H9 (cell line): Measurements from ENCODE around the gene CD4. TPM values are rescaled to one million over a fixed set of nuclear protein-coding genes. Genes with fewer than 3 reads are reported as not detected.

Experiments
- DNase-seq: peaks from one replicate; pipeline ENCODE4 v3.0.0-alpha.2; 2017
- H2AFZ ChIP-seq: one replicate; pipeline ENCODE4 v1.6.1; 2013; ENCODE audit warnings: mild to moderate bottlenecking, low read length, control low read depth, moderate library complexity
- H2AK5ac ChIP-seq: 2 replicates; pipeline ENCODE4 v1.6.1; 2013; ENCODE audit warnings: low read length, control low read depth, mixed read lengths; ENCODE audit not compliant: insufficient read length
- H2BK120ac ChIP-seq: one replicate; pipeline ENCODE4 v1.6.1; 2013; ENCODE audit warnings: low read depth, mild to moderate bottlenecking, low read length, control low read depth, inconsistent platforms; ENCODE audit not compliant: poor library complexity, severe bottlenecking
- H2BK12ac ChIP-seq: 2 replicates; pipeline ENCODE4 v1.6.1; 2013; ENCODE audit warnings: low read length, control low read depth, mixed read lengths, low read depth; ENCODE audit not compliant: insufficient read length
- H2BK15ac ChIP-seq: 2 replicates; pipeline ENCODE4 v1.6.1; 2013; ENCODE audit warnings: low read depth, low read length, control low read depth
- H2BK20ac ChIP-seq: one replicate; pipeline ENCODE4 v1.6.1; 2013; ENCODE audit warnings: low read depth, mild to moderate bottlenecking, low read length, control low read depth, inconsistent platforms; ENCODE audit not compliant: poor library complexity, severe bottlenecking
- H2BK5ac ChIP-seq: 2 replicates; pipeline ENCODE4 v1.6.1; 2013; ENCODE audit warnings: low read length, control low read depth, mixed read lengths; ENCODE audit not compliant: insufficient read length
- H3K14ac ChIP-seq: 2 replicates; pipeline ENCODE4 v1.6.1; 2013; ENCODE audit warnings: low read length, control low read depth; ENCODE audit not compliant: insufficient read depth
- H3K18ac ChIP-seq: 2 replicates; pipeline ENCODE4 v1.6.1; 2013; ENCODE audit warnings: low read depth, mild to moderate bottlenecking, mixed read lengths, low read length, control low read depth; ENCODE audit not compliant: insufficient read length
- H3K23ac ChIP-seq: 2 replicates; pipeline ENCODE4 v1.6.1; 2013; ENCODE audit warnings: low read length, control low read depth, mixed read lengths, low read depth; ENCODE audit not compliant: insufficient read length
- H3K23me2 ChIP-seq: 2 replicates; pipeline ENCODE4 v1.6.1; 2013; ENCODE audit warnings: low read depth, mild to moderate bottlenecking, mixed read lengths, low read length, control low read depth; ENCODE audit not compliant: insufficient read length, poor library complexity, severe bottlenecking
- H3K27ac ChIP-seq: 2 replicates; pipeline ENCODE4 v1.5.1; 2013; ENCODE audit warnings: low read length, control low read depth, mixed read lengths, low read depth; ENCODE audit not compliant: insufficient read length
- H3K27me3 ChIP-seq: 2 replicates; pipeline ENCODE4 v1.6.1; 2013; ENCODE audit warnings: low read length, control low read depth, inconsistent platforms; ENCODE audit not compliant: insufficient read depth
- H3K4ac ChIP-seq: 2 replicates; pipeline ENCODE4 v1.6.1; 2013; ENCODE audit warnings: low read depth, mild to moderate bottlenecking, control low read depth, inconsistent platforms, low read length, moderate library complexity
- H3K4me1 ChIP-seq: 2 replicates; pipeline ENCODE4 v1.6.1; 2013; ENCODE audit warnings: low read length, control low read depth, inconsistent platforms; ENCODE audit not compliant: insufficient read depth
- H3K4me2 ChIP-seq: 2 replicates; pipeline ENCODE4 v1.6.1; 2013; ENCODE audit warnings: low read length, control low read depth, mixed read lengths; ENCODE audit not compliant: insufficient read length, insufficient read depth
- H3K56ac ChIP-seq: 2 replicates; pipeline ENCODE4 v1.6.1; 2013; ENCODE audit warnings: low read depth, mild to moderate bottlenecking, mixed read lengths, low read length, control low read depth; ENCODE audit not compliant: insufficient read length
- H3K79me1 ChIP-seq: 2 replicates; pipeline ENCODE4 v1.6.1; 2013; ENCODE audit warnings: low read depth, mild to moderate bottlenecking, moderate library complexity, low read length, control low read depth, inconsistent platforms; ENCODE audit not compliant: insufficient read depth, poor library complexity, severe bottlenecking
- H3K79me2 ChIP-seq: 2 replicates; pipeline ENCODE4 v1.6.1; 2013; ENCODE audit warnings: low read length, control low read depth, inconsistent platforms; ENCODE audit not compliant: insufficient read depth
- H3K9ac ChIP-seq: 2 replicates; pipeline ENCODE4 v1.6.1; 2013; ENCODE audit warnings: low read length, control low read depth, mixed read lengths; ENCODE audit not compliant: insufficient read length; ENCODE audit errors: extremely low read depth
- H3K9me3 ChIP-seq: one replicate; pipeline ENCODE4 v1.6.1; 2013; ENCODE audit warnings: low read depth, low read length, inconsistent platforms; ENCODE audit not compliant: control insufficient read depth
- H3T11ph ChIP-seq: one replicate; pipeline ENCODE4 v1.6.1; 2013; ENCODE audit warnings: mild to moderate bottlenecking, low read length, control low read depth, inconsistent platforms
- H4K20me1 ChIP-seq: one replicate; pipeline ENCODE4 v1.6.1; 2013; ENCODE audit not compliant: control insufficient read depth, insufficient read length, insufficient read depth
- H4K5ac ChIP-seq: 2 replicates; pipeline ENCODE4 v1.6.1; 2013; ENCODE audit warnings: low read depth, mild to moderate bottlenecking, mixed read lengths, low read length, control low read depth; ENCODE audit not compliant: insufficient read length
- H4K8ac ChIP-seq: replicated peaks from 2 replicates; pipeline ENCODE4 v1.6.1; 2013; ENCODE audit warnings: low read length, control low read depth, mixed read lengths, low read depth; ENCODE audit not compliant: insufficient read length
- H4K91ac ChIP-seq: 2 replicates; pipeline ENCODE4 v1.6.1; 2013; ENCODE audit warnings: low read depth, mild to moderate bottlenecking, moderate library complexity, mixed read lengths, low read length, control low read depth; ENCODE audit not compliant: insufficient read length
- H3K27ac Mint-ChIP-seq, 3 experiments: 2 replicates in 2 of 3; 3 replicates in 1 of 3; pipeline ENCODE4 v1.8.0; 2020 to 2021; ENCODE audit warnings: mixed read lengths in 3 of 3, mild to moderate bottlenecking in 1 of 3, moderate library complexity in 1 of 3
- H3K27me3 Mint-ChIP-seq: 2 replicates; pipeline ENCODE4 v1.8.0; 2021; ENCODE audit warnings: low read depth, mild to moderate bottlenecking, moderate library complexity, mixed read lengths
- H3K36me3 Mint-ChIP-seq, 3 experiments: 2 replicates in 2 of 3; 3 replicates in 1 of 3; pipeline ENCODE4 v1.8.0; 2020 to 2021; ENCODE audit warnings: low read depth in 3 of 3, mixed read lengths in 3 of 3; ENCODE audit not compliant: insufficient read depth in 1 of 3
- H3K4me1 Mint-ChIP-seq, 2 experiments: 2 replicates each; pipeline ENCODE4 v1.8.0; 2020; ENCODE audit warnings: mixed read lengths in 2 of 2
- H3K4me3 Mint-ChIP-seq, 2 experiments: 2 replicates in 1 of 2; 3 replicates in 1 of 2; pipeline ENCODE4 v1.8.0; 2020 to 2021; ENCODE audit warnings: mild to moderate bottlenecking in 2 of 2, mixed read lengths in 2 of 2, moderate library complexity in 1 of 2
- H3K9me3 Mint-ChIP-seq, 2 experiments: 2 replicates in 1 of 2; 3 replicates in 1 of 2; pipeline ENCODE4 v1.8.0; 2020; ENCODE audit warnings: mild to moderate bottlenecking in 2 of 2, mixed read lengths in 2 of 2, moderate library complexity in 1 of 2
- CTCF ChIP-seq: fragments of 200-600 bp; sonication (generic); conservative IDR thresholded peaks from 3 replicates; pipeline ENCODE4 v1.8.0; 2021; ENCODE audit warnings: antibody characterized with exemption, mild to moderate bottlenecking
- WGBS: extraction: QIAGEN DNeasy Blood & Tissue Kit; methylation state at CpG from one replicate; pipeline ENCODE4 v1.1.7; 2013; ENCODE audit warnings: missing lambda C conversion rate, low lambda C conversion rate, mixed read lengths; ENCODE audit not compliant: insufficient read length; ENCODE audit errors: extremely low coverage; 5-methylcytosine and 5-hydroxymethylcytosine counted together
- total RNA-seq: library from RNA; stranded (reverse); gene quantifications from 2 replicates; pipeline ENCODE4 v1.2.1, GENCODE V29; 2021

Gene CD4
- total RNA-seq, 1 experiment from 2014 or later: 1.1 TPM

GRCh38 chr12:6769666-6770065 lies 19.7 kb upstream of the CD4 start:
- Histone ChIP-seq H3K4ac (no peak overlapping the region), H3K4me1 (peaks cover 10% of the 10 kb centered on the region), H4K5ac (no peak overlapping the region), H3K56ac (no peak overlapping the region), H2BK20ac (no peak overlapping the region), H2AK5ac (no peak overlapping the region), H3K18ac (no peak overlapping the region), H3K9ac (no peak overlapping the region), H3K23me2 (peaks cover 33% of the 10 kb centered on the region), H2BK120ac (no peak overlapping the region), H3K79me2 (peaks cover 11% of the 10 kb centered on the region; the same call in 1 of the 2 replicates), H3K4me2 (no peak overlapping the region), H4K91ac (no peak overlapping the region), H3T11ph (no peak overlapping the region), H3K23ac (no peak overlapping the region), H3K27me3 (peaks cover 3% of the 10 kb centered on the region; the same call in 1 of the 2 replicates), H2BK15ac (no peak overlapping the region), H2BK5ac (no peak overlapping the region), H4K20me1 (no peaks in the 10 kb centered on the region), H3K14ac (no peak overlapping the region), H3K27ac (no peak overlapping the region), H3K9me3 (no peaks in the 10 kb centered on the region), H2BK12ac (no peak overlapping the region), H3K79me1 (no peaks in the 10 kb centered on the region), H2AFZ (no peak overlapping the region), H4K8ac (no peak overlapping the region)
- Mint-ChIP-seq H3K27me3 (peaks cover 21% of the 10 kb centered on the region), H3K4me3 (peak overlapping the region; percentile 49 to 82; a peak in 3 of 5 replicates), H3K36me3 (peaks cover 23 to 34% (median 31%) of the 10 kb centered on the region in 3 experiments; a peak in 6 of 7 replicates), H3K4me1 (peaks cover 47 to 71% of the 10 kb centered on the region in 2 experiments), H3K9me3 (peaks cover 0 to 1% of the 10 kb centered on the region in 2 experiments; a peak in 2 of 5 replicates), H3K27ac (peak overlapping the region in 1 of 3 experiments; percentile 98; a peak in 2 of 7 replicates)
- no peak for DNase-seq
- no CpG with 5 or more reads among the region's 4 CpGs for WGBS
- no peak for TF ChIP-seq CTCF
